HepG2 (cell line): ENCODE measurements around the gene BICDL2. TPM values are rescaled to one million over a fixed set of nuclear protein-coding genes. Genes with fewer than 3 reads are reported as not detected.

Experiments
- ASH2L ChIP-seq: fragments of 300-600, 200-600 bp; sonication (generic); IDR thresholded peaks from 2 replicates; pipeline ENCODE4 v1.7.0; 2017; ENCODE audit warnings: low read depth, mild to moderate bottlenecking, moderate library complexity, mixed read lengths, low read length; ENCODE audit not compliant: insufficient read length
- HNRNPLL ChIP-seq: fragments of 200-400 bp; formaldehyde crosslinking; IDR thresholded peaks from 2 replicates; pipeline ENCODE4 v1.6.1; 2017; ENCODE audit warnings: mild to moderate bottlenecking, low read depth, low read length; ENCODE audit not compliant: poor library complexity, severe bottlenecking
- KLF16 ChIP-seq, 2 experiments: sonication (generic) in 1 of 2; formaldehyde crosslinking in 1 of 2; IDR thresholded peaks; 2 replicates each; pipeline versions ENCODE4 v1.6.1 to v1.8.0; 2016 to 2023; ENCODE audit warnings: missing genetic modification reagents in 2 of 2, missing compliant biosample characterization in 1 of 2
- MAZ ChIP-seq, 2 experiments: sonication (generic) in 1 of 2; formaldehyde crosslinking in 1 of 2; IDR thresholded peaks; 2 replicates each; pipeline versions ENCODE4 v1.5.0 to v1.6.1; 2012 to 2020; ENCODE audit warnings: low read depth in 2 of 2, mild to moderate bottlenecking in 2 of 2, borderline replicate concordance in 1 of 2, improper control_type of control experiment in 1 of 2, low read length in 1 of 2, missing genetic modification reagents in 1 of 2, moderate library complexity in 1 of 2
- MBD4 ChIP-seq: IDR thresholded peaks from 2 replicates; pipeline ENCODE4 v1.6.1; 2012; ENCODE audit warnings: low read length, inconsistent platforms, borderline replicate concordance
- MTA1 ChIP-seq: sonication (generic); formaldehyde crosslinking; IDR thresholded peaks from 2 replicates; pipeline ENCODE4 v1.4.0; 2020; ENCODE audit warnings: missing genetic modification reagents, mild to moderate bottlenecking, borderline replicate concordance
- MYNN ChIP-seq: sonication (generic); formaldehyde crosslinking; IDR thresholded peaks from 2 replicates; pipeline ENCODE4 v1.4.0; 2020; ENCODE audit warnings: mild to moderate bottlenecking, low read depth, missing genetic modification reagents
- NCOA2 ChIP-seq: sonication (generic); formaldehyde crosslinking; IDR thresholded peaks from 2 replicates; pipeline ENCODE4 v1.8.0; 2022; ENCODE audit warnings: inconsistent platforms
- SP140L ChIP-seq: sonication (generic); formaldehyde crosslinking; IDR thresholded peaks from 2 replicates; pipeline ENCODE4 v1.4.0; 2020; ENCODE audit warnings: missing genetic modification reagents, borderline replicate concordance
- TCF7 ChIP-seq: sonication (generic); IDR thresholded peaks from 2 replicates; pipeline ENCODE4 v1.6.1; 2016; ENCODE audit warnings: antibody characterized with exemption, low read depth
- TEAD3 ChIP-seq: optimal IDR thresholded peaks from 2 replicates; pipeline ENCODE3; 2016; ENCODE audit warnings: borderline replicate concordance
- XRCC5 ChIP-seq: fragments of 200-400 bp; formaldehyde crosslinking; optimal IDR thresholded peaks from 2 replicates; pipeline ENCODE3; 2017; ENCODE audit warnings: mild to moderate bottlenecking, low read length
- ZNF263 ChIP-seq: sonication (generic); formaldehyde crosslinking; IDR thresholded peaks from 2 replicates; pipeline ENCODE4 v1.4.0; 2020; ENCODE audit warnings: missing genetic modification reagents
- polyA plus RNA-seq, 8 experiments: library from polyadenylated mRNA; depleted of rRNA in 3 of 8; stranded (reverse) in 7 of 8; unstranded in 1 of 8; fragments of >200 nt; fragmentation: Illumina TruSeq in 4 of 8; extraction: Trizol in 4 of 8; gene quantifications; 2 replicates each; pipeline versions ENCODE4 v1.2.1 to v1.2.3, GENCODE V29; 2011 to 2016; ENCODE audit warnings: low read depth in 4 of 8, missing spikeins in 1 of 8, mixed read lengths in 1 of 8; ENCODE audit not compliant: insufficient read depth in 1 of 8
- total RNA-seq, 5 experiments: library from RNA; depleted of rRNA; stranded (reverse); fragments of >200 nt; fragmentation: Illumina TruSeq; extraction: Trizol; gene quantifications; 2 replicates each; pipeline ENCODE4 v1.2.3, GENCODE V29; 2016; ENCODE audit warnings: low read depth in 1 of 5
- TF ChIP-seq, protein P1 (sequence below): sonication (generic); formaldehyde crosslinking; IDR thresholded peaks from 2 replicates; pipeline ENCODE4 v1.4.0; 2020; ENCODE audit warnings: mild to moderate bottlenecking, missing genetic modification reagents
- TF ChIP-seq, protein P2 (sequence below): sonication (generic); formaldehyde crosslinking; IDR thresholded peaks from 2 replicates; pipeline ENCODE4 v1.4.0; 2020; ENCODE audit warnings: mild to moderate bottlenecking, low read depth, missing genetic modification reagents
- TF ChIP-seq, protein P3 (sequence below): IDR thresholded peaks from 2 replicates; pipeline ENCODE4 v1.6.1; 2016; ENCODE audit warnings: low read depth, missing genetic modification reagents, missing compliant biosample characterization
- TF ChIP-seq, protein P4 (sequence below): IDR thresholded peaks from 2 replicates; pipeline ENCODE4 v1.6.1; 2016; ENCODE audit warnings: missing compliant biosample characterization, missing genetic modification reagents, borderline replicate concordance

BICDL2 gene
- total and polyA plus RNA-seq, 2 of the 13 experiments (the other 11 are each of a cell fraction or from before 2014, with no cell fraction given), result 0.12 TPM; not detected in 1

DNA sequence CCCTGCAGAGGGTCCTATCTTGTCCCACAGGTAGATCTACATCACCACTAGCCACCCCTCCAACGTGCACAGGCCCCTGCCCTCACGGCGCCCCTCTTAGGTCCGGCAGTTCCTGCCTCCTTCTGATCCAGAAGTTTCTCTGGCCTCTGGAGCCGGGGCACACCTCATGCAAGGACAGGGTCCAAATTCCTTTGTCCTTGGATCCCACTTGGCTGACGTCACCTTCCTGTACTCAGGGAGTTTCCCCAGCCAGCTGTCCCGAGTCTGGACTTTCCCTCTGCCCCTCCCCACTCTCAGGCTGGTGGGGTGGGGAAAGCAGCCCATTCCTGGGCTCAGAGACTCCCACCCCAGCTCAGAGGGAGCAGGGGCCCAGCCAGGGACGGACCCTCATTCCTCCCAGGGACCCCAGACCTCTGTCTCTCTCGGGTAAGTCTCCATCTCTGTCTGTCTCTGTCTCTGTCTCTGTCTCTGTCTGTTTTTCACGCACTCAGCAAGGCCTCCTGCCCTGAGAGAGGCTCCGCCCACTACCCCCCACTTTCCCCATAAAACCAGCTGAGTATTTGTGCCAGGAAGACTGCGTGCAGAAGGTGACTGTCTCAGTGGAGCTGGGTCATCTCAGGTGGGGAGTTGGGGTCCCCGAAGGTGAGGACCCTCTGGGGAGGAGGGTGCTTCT is 28.5 kb upstream of the BICDL2 start, which contains the start of gene IL32 (continued):
- TF ChIP-seq NCOA2 (peak; percentile 59; the same call in 1 of the 2 replicates), XRCC5 (peak; percentile 48), TCF7 (no peak), HNRNPLL (no peak), MTA1 (CRISPR knock-in tag) (peak; percentile 66), TEAD3 (CRISPR knock-in tag) (peak; percentile 89), ASH2L (peak; percentile 62), MYNN (CRISPR knock-in tag) (0 out of 2 replicates have a peak, but pooled peaks have one; percentile 54), SP140L (CRISPR knock-in tag) (no peak), ZNF263 (CRISPR knock-in tag) (peak; percentile 93; the same call in 1 of the 2 replicates), KLF16 (CRISPR knock-in tag; IDR thresholded peaks at IDR 0.05) (peak in 1 of 2 experiments; percentile 77; a peak in 1 of 4 replicates), MAZ (IDR thresholded peaks at IDR 0.05; ENCODE audit: borderline replicate concordance, low read depth, low read length) (peak; percentile 38; the same call in 1 of the 2 replicates), MAZ (CRISPR knock-in tag; IDR thresholded peaks at IDR 0.05; ENCODE audit: low read depth) (peak; percentile 75), MBD4 (no peak)
- TF ChIP-seq, protein P1, sequence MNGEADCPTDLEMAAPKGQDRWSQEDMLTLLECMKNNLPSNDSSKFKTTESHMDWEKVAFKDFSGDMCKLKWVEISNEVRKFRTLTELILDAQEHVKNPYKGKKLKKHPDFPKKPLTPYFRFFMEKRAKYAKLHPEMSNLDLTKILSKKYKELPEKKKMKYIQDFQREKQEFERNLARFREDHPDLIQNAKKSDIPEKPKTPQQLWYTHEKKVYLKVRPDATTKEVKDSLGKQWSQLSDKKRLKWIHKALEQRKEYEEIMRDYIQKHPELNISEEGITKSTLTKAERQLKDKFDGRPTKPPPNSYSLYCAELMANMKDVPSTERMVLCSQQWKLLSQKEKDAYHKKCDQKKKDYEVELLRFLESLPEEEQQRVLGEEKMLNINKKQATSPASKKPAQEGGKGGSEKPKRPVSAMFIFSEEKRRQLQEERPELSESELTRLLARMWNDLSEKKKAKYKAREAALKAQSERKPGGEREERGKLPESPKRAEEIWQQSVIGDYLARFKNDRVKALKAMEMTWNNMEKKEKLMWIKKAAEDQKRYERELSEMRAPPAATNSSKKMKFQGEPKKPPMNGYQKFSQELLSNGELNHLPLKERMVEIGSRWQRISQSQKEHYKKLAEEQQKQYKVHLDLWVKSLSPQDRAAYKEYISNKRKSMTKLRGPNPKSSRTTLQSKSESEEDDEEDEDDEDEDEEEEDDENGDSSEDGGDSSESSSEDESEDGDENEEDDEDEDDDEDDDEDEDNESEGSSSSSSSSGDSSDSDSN (CRISPR knock-in tag), result 0 out of 2 replicates have a peak, but pooled peaks have one; percentile 12
- TF ChIP-seq, protein P2, sequence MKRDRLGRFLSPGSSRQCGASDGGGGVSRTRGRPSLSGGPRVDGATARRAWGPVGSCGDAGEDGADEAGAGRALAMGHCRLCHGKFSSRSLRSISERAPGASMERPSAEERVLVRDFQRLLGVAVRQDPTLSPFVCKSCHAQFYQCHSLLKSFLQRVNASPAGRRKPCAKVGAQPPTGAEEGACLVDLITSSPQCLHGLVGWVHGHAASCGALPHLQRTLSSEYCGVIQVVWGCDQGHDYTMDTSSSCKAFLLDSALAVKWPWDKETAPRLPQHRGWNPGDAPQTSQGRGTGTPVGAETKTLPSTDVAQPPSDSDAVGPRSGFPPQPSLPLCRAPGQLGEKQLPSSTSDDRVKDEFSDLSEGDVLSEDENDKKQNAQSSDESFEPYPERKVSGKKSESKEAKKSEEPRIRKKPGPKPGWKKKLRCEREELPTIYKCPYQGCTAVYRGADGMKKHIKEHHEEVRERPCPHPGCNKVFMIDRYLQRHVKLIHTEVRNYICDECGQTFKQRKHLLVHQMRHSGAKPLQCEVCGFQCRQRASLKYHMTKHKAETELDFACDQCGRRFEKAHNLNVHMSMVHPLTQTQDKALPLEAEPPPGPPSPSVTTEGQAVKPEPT (CRISPR knock-in tag), result no peak; the same call in 1 of the 2 replicates
- TF ChIP-seq, protein P3, sequence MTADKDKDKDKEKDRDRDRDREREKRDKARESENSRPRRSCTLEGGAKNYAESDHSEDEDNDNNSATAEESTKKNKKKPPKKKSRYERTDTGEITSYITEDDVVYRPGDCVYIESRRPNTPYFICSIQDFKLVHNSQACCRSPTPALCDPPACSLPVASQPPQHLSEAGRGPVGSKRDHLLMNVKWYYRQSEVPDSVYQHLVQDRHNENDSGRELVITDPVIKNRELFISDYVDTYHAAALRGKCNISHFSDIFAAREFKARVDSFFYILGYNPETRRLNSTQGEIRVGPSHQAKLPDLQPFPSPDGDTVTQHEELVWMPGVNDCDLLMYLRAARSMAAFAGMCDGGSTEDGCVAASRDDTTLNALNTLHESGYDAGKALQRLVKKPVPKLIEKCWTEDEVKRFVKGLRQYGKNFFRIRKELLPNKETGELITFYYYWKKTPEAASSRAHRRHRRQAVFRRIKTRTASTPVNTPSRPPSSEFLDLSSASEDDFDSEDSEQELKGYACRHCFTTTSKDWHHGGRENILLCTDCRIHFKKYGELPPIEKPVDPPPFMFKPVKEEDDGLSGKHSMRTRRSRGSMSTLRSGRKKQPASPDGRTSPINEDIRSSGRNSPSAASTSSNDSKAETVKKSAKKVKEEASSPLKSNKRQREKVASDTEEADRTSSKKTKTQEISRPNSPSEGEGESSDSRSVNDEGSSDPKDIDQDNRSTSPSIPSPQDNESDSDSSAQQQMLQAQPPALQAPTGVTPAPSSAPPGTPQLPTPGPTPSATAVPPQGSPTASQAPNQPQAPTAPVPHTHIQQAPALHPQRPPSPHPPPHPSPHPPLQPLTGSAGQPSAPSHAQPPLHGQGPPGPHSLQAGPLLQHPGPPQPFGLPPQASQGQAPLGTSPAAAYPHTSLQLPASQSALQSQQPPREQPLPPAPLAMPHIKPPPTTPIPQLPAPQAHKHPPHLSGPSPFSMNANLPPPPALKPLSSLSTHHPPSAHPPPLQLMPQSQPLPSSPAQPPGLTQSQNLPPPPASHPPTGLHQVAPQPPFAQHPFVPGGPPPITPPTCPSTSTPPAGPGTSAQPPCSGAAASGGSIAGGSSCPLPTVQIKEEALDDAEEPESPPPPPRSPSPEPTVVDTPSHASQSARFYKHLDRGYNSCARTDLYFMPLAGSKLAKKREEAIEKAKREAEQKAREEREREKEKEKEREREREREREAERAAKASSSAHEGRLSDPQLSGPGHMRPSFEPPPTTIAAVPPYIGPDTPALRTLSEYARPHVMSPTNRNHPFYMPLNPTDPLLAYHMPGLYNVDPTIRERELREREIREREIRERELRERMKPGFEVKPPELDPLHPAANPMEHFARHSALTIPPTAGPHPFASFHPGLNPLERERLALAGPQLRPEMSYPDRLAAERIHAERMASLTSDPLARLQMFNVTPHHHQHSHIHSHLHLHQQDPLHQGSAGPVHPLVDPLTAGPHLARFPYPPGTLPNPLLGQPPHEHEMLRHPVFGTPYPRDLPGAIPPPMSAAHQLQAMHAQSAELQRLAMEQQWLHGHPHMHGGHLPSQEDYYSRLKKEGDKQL, result no peak
- TF ChIP-seq, protein P4, sequence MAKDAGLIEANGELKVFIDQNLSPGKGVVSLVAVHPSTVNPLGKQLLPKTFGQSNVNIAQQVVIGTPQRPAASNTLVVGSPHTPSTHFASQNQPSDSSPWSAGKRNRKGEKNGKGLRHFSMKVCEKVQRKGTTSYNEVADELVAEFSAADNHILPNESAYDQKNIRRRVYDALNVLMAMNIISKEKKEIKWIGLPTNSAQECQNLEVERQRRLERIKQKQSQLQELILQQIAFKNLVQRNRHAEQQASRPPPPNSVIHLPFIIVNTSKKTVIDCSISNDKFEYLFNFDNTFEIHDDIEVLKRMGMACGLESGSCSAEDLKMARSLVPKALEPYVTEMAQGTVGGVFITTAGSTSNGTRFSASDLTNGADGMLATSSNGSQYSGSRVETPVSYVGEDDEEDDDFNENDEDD (CRISPR knock-in tag), result peak; percentile 70; the same call in 1 of the 2 replicates
